Thymus (tissue), 11 donors: ENCODE data around the gene DISC1. TPM values are rescaled to one million over a fixed set of nuclear protein-coding genes. Genes with fewer than 3 reads are reported as not detected.
"Not testable (repeated sequence)": the region's sequence is repeated elsewhere in the genome, so short reads cannot be mapped to it uniquely, and the experiment has no call there.

Experiments
- DNase-seq, 9 donors: peaks; one replicate each; pipeline ENCODE4 v3.0.0-alpha.2; 2013; ENCODE audit warnings: low spot score in 9 of 9, low read depth in 6 of 9, missing footprints in 1 of 9
- H3K27ac ChIP-seq, 2 donors: one replicate each; pipeline ENCODE4 v1.5.1; 2013; ENCODE audit warnings: control low read depth in 1 of 2, low read depth in 1 of 2, low read length in 1 of 2, mild to moderate bottlenecking in 1 of 2, moderate library complexity in 1 of 2
- H3K27me3 ChIP-seq, 2 donors: one replicate each; pipeline ENCODE4 v1.5.1; 2013; ENCODE audit warnings: low read length in 1 of 2; ENCODE audit not compliant: control insufficient read depth in 2 of 2, insufficient read depth in 1 of 2
- H3K36me3 ChIP-seq, 2 donors: one replicate each; pipeline ENCODE4 v1.5.1; 2013; ENCODE audit warnings: low read length in 1 of 2, mild to moderate bottlenecking in 1 of 2, moderate library complexity in 1 of 2; ENCODE audit not compliant: control insufficient read depth in 2 of 2, insufficient read depth in 2 of 2
- H3K4me1 ChIP-seq, 2 donors: one replicate each; pipeline ENCODE4 v1.5.1; 2013; ENCODE audit warnings: low read length in 2 of 2; ENCODE audit not compliant: control insufficient read depth in 2 of 2, insufficient read depth in 2 of 2
- H3K4me3 ChIP-seq, 2 donors: one replicate each; pipeline ENCODE4 v1.5.1; 2013; ENCODE audit warnings: low read length in 2 of 2, control low read depth in 1 of 2, mild to moderate bottlenecking in 1 of 2
- H3K9me3 ChIP-seq, 2 donors: one replicate each; pipeline ENCODE4 v1.5.1; 2013; ENCODE audit warnings: low read length in 1 of 2, mild to moderate bottlenecking in 1 of 2; ENCODE audit not compliant: control insufficient read depth in 2 of 2, insufficient read depth in 1 of 2
- WGBS: extraction: QIAGEN DNeasy Blood & Tissue Kit; methylation state at CpG from one replicate; pipeline ENCODE4 v1.1.7; 2013; 5-methylcytosine and 5-hydroxymethylcytosine counted together
- polyA plus RNA-seq: library from polyadenylated mRNA; stranded (reverse); fragments of 200-250 nt; gene quantifications from one replicate; pipeline ENCODE4 v1.2.3, GENCODE V29; 2013
- total RNA-seq: library from RNA; stranded (reverse); fragments of 120-200 nt; gene quantifications from one replicate; pipeline ENCODE4 v1.2.4, GENCODE V29; 2013
- donor health status: healthy.

DISC1 gene
- total and polyA plus RNA-seq, 2 donors, result 4.4 to 5.3 TPM

GRCh38 chr1:231887166-231887565, 260.6 kb downstream of the DISC1 start:
- no peak overlapping the region for H3K27ac ChIP-seq
- DNase-seq, result no peak
- 99% methylated on average over 3 of the region's 3 CpGs for WGBS
- H3K36me3 ChIP-seq, result no peaks in the 10 kb centered on the region
- H3K27me3 ChIP-seq, result no peaks in the 10 kb centered on the region
- no peaks in the 10 kb centered on the region for H3K9me3 ChIP-seq
- H3K4me1 ChIP-seq, result no peaks in the 10 kb centered on the region
- no peak overlapping the region for H3K4me3 ChIP-seq

GRCh38 chr1:231887866-231888265, 261.3 kb downstream of the DISC1 start:
- no peak overlapping the region for H3K27ac ChIP-seq
- DNase-seq, result no peak
- H3K36me3 ChIP-seq, result no peaks in the 10 kb centered on the region
- WGBS, result 97% methylated on average over 6 of the region's 6 CpGs
- H3K4me3 ChIP-seq, result no peak overlapping the region
- no peaks in the 10 kb centered on the region for H3K4me1 ChIP-seq
- H3K27me3 ChIP-seq, result no peaks in the 10 kb centered on the region
- no peaks in the 10 kb centered on the region for H3K9me3 ChIP-seq

DNA sequence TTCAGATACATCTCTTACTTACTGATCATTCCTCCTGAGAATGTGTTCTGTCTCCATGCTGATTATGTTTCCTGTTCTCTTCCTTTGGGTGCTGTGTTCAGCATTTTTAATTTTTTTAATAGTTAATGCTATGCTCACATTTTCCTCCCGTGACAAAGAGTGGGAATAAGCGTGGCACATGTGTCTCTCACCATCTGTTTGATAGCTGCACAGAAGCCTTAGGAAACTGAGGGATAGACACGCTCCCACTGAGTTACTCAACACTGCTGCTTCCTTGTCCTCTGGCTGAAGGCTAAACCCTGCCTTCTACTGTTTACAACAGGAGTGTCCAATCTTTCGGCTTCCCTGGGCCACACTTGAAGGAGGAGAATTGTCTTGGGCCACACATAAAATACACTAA, 264.2 kb downstream of the DISC1 start:
- Histone ChIP-seq H3K4me1 (no peaks in the 10 kb centered on the region), H3K27ac (no peak overlapping the region), H3K36me3 (no peaks in the 10 kb centered on the region), H3K4me3 (no peak overlapping the region), H3K9me3 (no peaks in the 10 kb centered on the region), H3K27me3 (no peaks in the 10 kb centered on the region)
- DNase-seq, result no peak
- 97% methylated on average over 4 of the region's 4 CpGs for WGBS

DNA sequence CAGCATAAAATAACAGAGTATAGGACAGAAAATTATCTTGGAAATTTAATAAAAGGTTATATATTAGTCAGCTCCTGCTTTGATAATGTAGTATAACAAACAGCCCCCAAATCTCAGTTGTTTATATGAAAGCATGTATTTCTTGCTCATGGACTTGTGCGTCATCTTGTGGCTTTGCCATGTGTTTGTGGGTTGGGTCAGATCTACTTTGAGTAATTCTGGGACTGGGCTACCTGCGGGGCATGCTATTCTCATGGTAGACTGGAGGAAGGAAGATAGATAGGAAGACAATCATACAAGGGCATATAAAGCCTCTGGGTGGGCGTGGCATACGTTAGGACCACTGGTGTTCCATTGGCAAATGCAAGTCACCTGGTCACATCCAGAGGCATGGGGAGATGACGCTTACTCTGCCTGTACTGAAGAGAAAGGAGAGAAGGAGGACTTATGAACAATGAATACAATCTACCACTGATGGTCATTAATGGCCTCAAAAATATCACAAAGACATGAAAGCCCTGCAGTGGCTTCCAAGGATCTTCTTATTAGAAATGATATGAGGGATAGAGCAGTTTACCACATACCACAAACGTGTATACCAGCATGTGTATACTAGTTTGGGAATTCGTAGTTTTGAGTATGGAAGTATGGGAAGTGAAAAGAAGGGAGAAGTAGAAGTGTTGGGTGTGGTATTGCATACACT, 267.0 kb downstream of the DISC1 start:
- no peaks in the 10 kb centered on the region for H3K27me3 ChIP-seq
- H3K27ac ChIP-seq, result no peak overlapping the region
- H3K4me3 ChIP-seq, result no peak overlapping the region
- no peaks in the 10 kb centered on the region for H3K36me3 ChIP-seq
- H3K9me3 ChIP-seq, result no peaks in the 10 kb centered on the region
- WGBS, result 96% methylated on average over 7 of the region's 7 CpGs
- no peak for DNase-seq
- H3K4me1 ChIP-seq, result no peaks in the 10 kb centered on the region

DNA sequence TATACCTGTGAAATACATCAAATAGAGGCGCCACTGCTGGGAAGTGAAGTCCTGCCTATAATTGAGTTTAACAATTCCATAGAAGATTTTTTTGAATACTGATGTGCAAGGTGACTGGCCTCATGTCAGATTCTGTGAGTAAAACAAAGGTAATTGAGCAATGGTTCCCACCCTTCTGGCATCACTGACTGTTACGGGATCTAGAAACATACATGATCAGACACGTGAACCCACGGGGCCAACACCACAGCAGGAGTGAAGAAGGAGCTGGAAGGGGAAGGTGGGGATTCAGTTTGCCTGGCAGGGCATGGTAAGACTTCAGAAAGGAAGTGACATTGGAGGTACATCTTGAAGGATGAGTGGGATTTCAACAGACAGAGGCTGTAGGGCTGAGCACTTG, 270.2 kb downstream of the DISC1 start:
- Histone ChIP-seq H3K4me1 (no peaks in the 10 kb centered on the region), H3K36me3 (no peaks in the 10 kb centered on the region), H3K9me3 (no peaks in the 10 kb centered on the region), H3K4me3 (no peak overlapping the region), H3K27ac (no peak overlapping the region), H3K27me3 (no peaks in the 10 kb centered on the region)
- no peak for DNase-seq
- 97% methylated on average over 4 of the region's 4 CpGs for WGBS

DNA sequence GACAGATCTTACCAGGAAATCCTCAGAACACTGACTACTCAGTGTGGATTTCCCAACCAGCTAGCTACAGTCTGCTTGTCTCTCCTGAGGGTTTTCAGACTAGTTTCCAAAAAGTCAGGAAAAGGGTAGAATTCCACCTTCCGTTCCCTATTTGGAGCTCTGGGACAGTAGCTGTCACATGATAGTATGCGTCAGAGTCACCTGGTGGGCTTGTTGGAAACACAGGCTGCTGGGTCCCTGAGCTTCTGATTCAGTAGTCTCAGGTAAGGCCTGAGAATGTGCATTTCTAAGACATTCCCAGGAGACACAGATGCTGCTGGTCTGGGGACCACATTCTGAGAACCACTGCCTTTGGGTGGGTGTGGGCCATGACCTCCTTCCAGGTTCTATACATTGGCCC, 272.5 kb downstream of the DISC1 start:
- H3K9me3 ChIP-seq, result no peaks in the 10 kb centered on the region
- H3K27me3 ChIP-seq, result no peaks in the 10 kb centered on the region
- H3K36me3 ChIP-seq, result no peaks in the 10 kb centered on the region
- WGBS, result over 99% methylated on average over 2 of the region's 2 CpGs
- no peak overlapping the region for H3K4me3 ChIP-seq
- DNase-seq, result no peak
- no peaks in the 10 kb centered on the region for H3K4me1 ChIP-seq
- H3K27ac ChIP-seq, result no peak overlapping the region

- H3K27me3 ChIP-seq, result no peaks in the 10 kb centered on the region
- no peaks in the 10 kb centered on the region for H3K36me3 ChIP-seq
- DNase-seq, result no peak
- H3K27ac ChIP-seq, result no peak overlapping the region
- WGBS, result 91% methylated on average over 9 of the region's 9 CpGs
- H3K4me1 ChIP-seq, result no peaks in the 10 kb centered on the region
- no peak overlapping the region for H3K4me3 ChIP-seq
- no peaks in the 10 kb centered on the region for H3K9me3 ChIP-seq
These were observed 273.3 kb downstream of the DISC1 start for GRCh38 chr1:231899713-231900435.

DNA sequence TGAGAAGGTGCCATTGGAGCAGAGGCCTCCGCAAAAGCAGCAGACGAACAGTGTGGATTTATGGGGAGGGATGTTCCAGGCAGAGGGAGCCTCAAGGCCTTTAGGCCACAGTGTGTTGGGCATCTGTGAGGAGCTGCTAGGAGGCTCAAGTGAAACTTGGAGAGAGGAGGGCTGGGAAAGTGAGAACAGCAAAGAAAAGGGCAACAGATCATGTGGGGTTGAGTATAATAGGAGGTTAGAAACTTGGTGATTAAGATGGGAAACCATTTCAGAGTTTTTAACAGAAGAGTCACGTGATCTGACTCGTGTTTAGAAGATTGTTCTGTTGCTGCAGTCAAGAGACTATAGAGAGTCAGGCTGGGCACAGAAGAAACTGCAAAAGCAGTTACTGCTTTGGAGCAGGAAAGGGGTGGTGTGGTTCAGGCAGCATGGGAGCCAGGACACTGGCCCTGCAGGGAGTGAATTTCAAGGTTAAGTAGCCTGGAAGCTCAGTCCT, 277.0 kb downstream of the DISC1 start:
- Histone ChIP-seq H3K27ac (no peak overlapping the region), H3K4me3 (no peak overlapping the region), H3K27me3 (no peaks in the 10 kb centered on the region), H3K4me1 (no peaks in the 10 kb centered on the region), H3K36me3 (no peaks in the 10 kb centered on the region), H3K9me3 (no peaks in the 10 kb centered on the region)
- 98% methylated on average over 4 of the region's 4 CpGs for WGBS
- no peak for DNase-seq

- not testable (repeated sequence) for H3K4me1 ChIP-seq, H3K4me3 ChIP-seq, H3K36me3 ChIP-seq, H3K27me3 ChIP-seq, DNase-seq, H3K27ac ChIP-seq, H3K9me3 ChIP-seq
- 91% methylated on average over 2 of the region's 2 CpGs for WGBS
These were observed 280.7 kb downstream of the DISC1 start for GRCh38 chr1:231907310-231907709.
